GM18868 (cell line): ENCODE results near the gene ABCA7.
"Not testable (repeated sequence)": the region's sequence is repeated elsewhere in the genome, so short reads cannot be mapped to it uniquely, and the experiment has no call there.

Experiments used
- ATAC-seq: cut with Tn5 transposase; IDR thresholded peaks from one replicate; pipeline ENCODE4 v1.9.1; 2021; ENCODE audit warnings: mild to moderate bottlenecking, moderate library complexity; ENCODE audit not compliant: unreplicated experiment

ABCA7 gene

GRCh38 chr19:1015061-1015781, 24.7 kb upstream of the ABCA7 start:
- ATAC-seq = no peak

- no peak for ATAC-seq
These were observed 23.9 kb upstream of the ABCA7 start for GRCh38 chr19:1015782-1016646.

DNA sequence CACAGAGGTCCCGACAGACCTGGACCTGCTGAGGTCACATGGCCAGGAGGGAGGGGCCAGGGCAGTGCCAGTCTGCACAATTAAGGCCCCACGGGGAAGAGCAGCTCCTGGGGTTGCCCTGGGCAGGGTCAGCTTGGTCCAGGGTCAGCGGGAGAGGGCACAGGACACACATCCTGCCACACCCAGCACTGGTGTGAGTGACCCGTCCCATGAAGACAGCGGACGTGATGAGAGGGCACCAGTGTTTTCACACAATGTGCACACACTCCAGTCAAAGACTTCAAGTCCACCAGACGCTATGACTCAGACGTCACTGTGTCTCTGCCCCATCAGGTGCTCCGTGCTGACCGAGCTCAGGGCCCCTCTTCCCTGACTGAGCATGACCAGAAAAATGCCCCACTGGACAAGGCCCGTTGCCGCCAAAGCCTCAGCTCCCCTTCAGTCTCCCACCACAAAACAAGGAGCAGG, 23.2 kb upstream of the ABCA7 start:
- no peak for ATAC-seq

DNA sequence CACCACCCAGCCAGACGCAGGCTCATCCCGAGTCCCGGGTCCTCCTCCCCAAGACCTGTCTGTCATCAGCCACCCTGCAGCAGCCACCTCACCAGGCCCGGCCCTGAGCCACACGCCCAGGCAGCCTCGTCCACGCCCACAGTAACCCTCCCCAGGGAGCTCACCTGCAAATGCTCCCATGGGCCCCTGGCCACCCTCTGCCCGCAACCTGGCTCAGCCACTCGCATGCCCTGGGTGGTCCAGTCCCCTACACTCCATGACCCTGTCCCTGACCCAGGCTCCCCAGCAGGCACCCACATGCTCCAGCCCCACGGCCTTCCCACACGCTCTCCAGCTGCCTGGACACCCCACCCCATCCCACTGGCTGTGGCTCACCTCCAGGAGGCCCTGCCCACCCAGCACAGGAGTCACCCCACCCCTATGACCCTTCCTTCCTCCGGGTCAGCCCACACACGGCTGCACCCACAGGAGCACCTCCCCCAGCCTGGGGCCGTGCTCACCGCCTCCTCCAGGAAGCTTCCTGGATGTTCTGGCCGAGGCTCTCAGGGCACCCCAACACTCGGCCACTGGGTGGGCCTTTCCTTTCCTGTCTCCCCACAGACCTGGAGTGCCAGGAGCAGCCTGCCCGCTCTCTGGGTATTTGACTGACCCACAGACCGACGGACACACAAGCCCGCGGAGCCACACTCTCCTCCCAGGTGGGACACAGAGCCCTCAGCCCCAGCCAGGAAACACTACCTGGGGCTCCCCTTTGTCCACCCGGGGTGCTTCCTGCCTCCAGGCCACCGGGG, 22.6 kb upstream of the ABCA7 start:
- ATAC-seq = no peak

- no peak for ATAC-seq
These were observed 22.0 kb upstream of the ABCA7 start for GRCh38 chr19:1017906-1018305.

DNA sequence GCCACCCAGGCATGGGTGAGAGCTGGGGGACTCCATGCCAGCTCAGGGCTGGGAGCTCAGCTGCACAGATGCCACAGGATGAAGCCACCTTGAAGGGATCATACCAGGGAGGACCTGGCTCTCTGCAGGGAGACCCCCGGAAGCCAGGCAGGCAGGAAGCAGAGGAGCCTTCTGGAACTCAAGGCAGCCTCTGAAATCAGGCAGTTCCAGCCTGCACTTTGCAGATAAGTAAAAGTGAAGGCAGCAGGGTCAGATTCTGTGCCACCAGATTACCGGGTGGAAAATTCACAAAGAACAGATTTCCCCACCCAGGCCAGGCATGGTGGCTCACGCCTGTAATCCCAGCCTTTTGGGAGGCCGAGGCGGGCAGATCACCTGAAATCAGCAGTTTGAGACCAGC, 21.5 kb upstream of the ABCA7 start:
- ATAC-seq = no peak

DNA sequence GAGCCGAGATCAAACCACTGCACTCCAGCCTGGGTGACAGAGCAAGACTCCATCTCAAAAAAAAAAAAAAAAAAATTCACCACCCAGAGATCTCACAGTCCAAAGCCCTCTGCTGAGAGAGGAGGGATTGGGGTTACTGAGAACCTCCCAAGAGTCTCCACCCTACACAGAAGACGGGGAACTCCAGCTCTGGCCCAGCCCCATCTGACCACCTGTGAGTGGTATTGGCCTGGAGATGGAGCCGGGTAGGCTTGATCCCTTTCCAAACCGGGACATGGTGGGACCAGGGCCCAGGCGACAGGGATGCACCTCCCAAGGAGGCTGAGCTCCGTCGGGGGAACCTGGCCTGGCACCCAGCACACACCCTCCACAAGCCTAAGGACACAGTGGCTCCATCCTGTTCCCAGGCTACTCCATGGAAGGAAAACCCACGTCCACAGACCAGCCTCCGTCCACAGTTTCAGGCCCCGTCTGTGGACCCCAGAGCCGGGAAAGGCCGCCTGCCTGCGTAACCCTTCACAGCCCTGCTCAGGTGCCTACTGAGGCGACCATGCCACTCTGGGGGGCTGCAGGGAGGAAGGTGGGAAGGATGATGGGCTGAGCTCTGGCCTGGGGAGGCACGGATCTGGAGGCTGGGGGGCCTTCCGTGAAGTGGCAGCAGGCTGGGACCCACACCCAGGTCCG, 20.8 kb upstream of the ABCA7 start:
- ATAC-seq = no peak

DNA sequence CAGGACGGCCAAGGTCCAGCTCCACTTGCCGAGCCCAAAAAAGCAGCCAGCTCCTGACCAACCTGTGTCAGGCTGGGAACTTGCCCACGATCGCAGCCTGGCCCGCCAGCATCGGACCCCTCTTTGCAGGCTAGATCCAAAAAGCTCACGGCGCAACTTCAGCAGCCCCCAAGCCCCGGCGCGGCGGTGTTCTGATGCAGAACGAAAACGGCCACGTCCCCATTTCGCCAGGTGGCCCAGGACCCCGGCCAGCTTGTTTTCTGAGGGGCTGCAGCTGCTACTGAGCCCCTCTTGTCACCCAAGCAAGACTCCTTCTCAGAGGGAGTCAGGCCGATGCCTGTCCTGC, 20.3 kb upstream of the ABCA7 start:
- ATAC-seq = no peak

DNA sequence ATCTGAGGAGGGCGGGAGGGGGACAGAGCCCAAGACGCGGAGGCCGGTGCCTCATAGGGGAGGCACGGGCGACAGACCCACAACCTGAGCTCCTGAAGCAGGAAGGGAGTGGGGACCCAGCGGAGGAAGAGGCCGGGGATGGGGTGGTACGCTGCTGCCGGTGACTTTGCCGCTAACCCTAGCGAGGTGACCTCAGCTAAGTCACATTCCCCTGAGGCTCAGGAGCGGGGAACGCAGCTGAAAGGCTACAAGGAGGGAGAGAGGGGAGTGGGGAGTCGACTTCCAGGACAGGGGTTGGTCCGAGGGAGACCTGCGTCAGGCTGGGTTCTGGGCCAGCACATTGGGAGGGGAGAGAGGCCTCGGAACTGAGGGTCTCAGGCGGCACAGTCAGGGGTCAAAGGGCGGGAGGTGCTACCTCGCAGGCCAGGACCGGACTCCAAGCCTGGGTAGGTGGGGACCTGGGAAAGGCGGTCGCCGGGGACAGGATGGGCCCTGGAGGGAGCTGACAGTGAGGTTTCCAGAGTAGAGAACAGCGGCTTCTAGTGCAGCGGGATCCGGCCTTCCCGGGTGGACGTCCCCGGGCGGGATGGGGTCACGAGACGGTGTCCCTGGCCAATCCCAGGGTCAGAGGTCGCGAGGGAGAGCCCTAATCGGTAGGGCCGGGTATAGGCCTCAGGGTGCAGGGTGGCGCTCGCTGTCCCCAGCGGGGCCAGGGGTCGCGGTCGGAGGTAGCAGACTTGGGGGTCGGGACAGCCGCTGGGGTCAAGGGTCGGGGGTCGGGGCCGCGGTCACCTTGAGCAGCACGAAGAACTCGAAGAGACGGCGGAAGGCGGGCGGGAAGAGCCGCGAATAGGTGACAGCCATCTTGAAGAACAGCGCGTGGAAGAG, 19.7 kb upstream of the ABCA7 start:
- no peak for ATAC-seq

DNA sequence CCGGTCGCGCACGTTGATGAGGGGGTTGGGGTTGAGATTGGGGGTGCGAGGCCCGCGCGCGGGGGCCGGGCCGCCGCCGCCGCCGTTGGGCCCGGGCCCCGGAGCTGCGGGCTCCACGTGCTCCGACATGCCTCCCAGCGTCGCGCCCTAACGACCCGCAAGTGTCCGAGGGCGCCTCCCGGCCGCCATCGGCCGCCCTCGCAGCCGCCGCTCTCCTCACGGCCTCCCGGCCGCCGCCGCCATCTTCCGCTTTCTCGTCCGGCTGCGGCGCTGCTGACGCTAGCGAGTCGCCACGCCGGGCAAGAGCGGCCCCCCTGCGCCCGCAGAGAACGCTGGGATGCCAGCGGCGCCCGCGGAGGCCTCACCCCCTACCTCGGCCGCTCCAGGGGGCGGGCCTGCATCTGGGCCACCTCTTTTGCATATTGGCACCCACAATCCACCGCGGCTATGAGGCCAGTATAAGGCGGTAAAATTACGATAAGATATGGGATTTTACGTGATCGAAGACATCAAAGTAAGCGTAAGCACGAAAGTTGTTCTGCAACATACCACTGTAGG, 19.0 kb upstream of the ABCA7 start, which contains the start of gene TMEM259:
TMEM259 (minus strand) TSS at position 256 of the 558 bp plus-strand sequence; CDS start at position 129, 127 bp downstream.
- peak; percentile 80 for ATAC-seq

GRCh38 chr19:1023883-1024188, 16.1 kb upstream of the ABCA7 start:
- ATAC-seq = not testable (repeated sequence)

DNA sequence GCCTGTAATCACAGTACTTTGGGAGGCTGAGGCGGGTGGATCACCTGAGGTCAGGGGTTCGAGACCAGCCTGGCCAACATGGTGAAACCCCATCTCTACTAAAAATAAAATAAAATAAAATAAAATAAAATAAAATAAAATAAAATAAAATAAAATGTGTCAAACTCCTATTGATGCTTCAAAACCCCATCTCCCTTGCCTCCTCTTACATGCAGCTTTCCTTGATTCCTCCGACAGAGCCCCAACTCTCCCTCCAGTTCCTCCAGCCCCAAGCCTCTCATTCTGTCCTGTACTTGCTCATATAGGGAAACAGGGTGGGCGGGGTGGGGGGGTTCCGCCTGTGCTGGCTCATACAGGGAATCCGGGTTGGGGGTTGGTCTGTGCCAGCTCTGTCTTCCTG, 14.8 kb upstream of the ABCA7 start:
- not testable (repeated sequence) for ATAC-seq

GRCh38 chr19:1025960-1026782, 13.7 kb upstream of the ABCA7 start, which contains the start of gene CNN2:
Gene CNN2 (plus strand): TSS chr19:1026608. CDS start chr19:1026662, 54 bp downstream.
- ATAC-seq = peak; percentile 62

- ATAC-seq = no peak
These were observed 12.9 kb upstream of the ABCA7 start for GRCh38 chr19:1026783-1027649.

DNA sequence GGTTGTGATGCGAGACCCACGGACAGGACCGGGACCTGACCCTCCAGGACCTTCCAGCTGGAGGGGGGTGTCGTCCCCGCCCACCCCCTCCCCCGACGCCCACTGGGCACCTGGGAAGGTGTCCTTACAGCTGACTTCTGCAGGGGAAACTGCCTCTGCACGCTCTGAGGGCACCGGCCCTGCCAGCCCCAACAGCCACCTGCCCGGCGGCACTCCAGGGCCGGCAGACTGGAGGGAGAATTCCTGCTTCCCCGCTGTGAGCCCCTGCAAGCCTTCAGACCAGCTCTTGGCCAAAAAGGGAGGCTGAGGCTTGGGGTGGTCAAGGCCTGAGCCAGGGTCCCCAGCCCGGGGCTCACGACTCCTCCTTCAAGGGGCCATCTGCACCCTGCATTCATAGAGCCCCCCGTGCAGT, 12.3 kb upstream of the ABCA7 start:
- no peak for ATAC-seq

GRCh38 chr19:1028062-1028926, 11.6 kb upstream of the ABCA7 start:
- ATAC-seq = no peak
